ENCODE measurements around the gene A4GALT. TPM values are rescaled to one million over a fixed set of nuclear protein-coding genes. Genes with fewer than 3 reads are reported as not detected.
A peak's percentile ranks its signal among the peaks of the same experiment; 100 is the strongest.

The A4GALT gene
- total RNA-seq, 2 experiments from 2014 or later, result 56.0 to 61.5 TPM

- intact Hi-C loops (cut with micrococcal nuclease; ENCODE audit: unreplicated experiment), result no loop called here
- Histone ChIP-seq H3K4me2 (ENCODE audit: low read length) (no peak overlapping the region), H3K79me2 (ENCODE audit: insufficient read depth, low read depth, low read length) (no peaks in the 10 kb centered on the region), H4K20me1 (ENCODE audit: insufficient read depth, low read length) (no peaks in the 10 kb centered on the region), H3K36me3 (ENCODE audit: insufficient read depth, low read length) (no peaks in the 10 kb centered on the region), H3K4me1 (ENCODE audit: insufficient read depth, low read length, poor library complexity, severe bottlenecking) (peaks cover 62% of the 10 kb centered on the region), H3K9me3 (ENCODE audit: low read length) (no peaks in the 10 kb centered on the region), H2AFZ (ENCODE audit: low read length) (no peak overlapping the region), H3K4me3 (ENCODE audit: low read depth, low read length, poor library complexity, severe bottlenecking) (no peak overlapping the region), H3K9me2 (ENCODE audit: insufficient read depth, low read length) (no peaks in the 10 kb centered on the region), H3K27ac (ENCODE audit: low read depth, low read length, poor library complexity, severe bottlenecking) (no peak overlapping the region)
- POLR2A ChIA-PET, result no interaction called here
- DNase-seq (ENCODE audit: low spot score), result no peak
- no peak for TF ChIP-seq EZH2phosphoT487 (IDR thresholded peaks at IDR 0.05; ENCODE audit: borderline replicate concordance, low read depth, low read length)
- no peak for TF ChIP-seq CTCF (conservative IDR thresholded peaks at IDR 0.05; ENCODE audit: low read length)
- no TSS peak for BruUV-seq (replicated peaks)
- CTCF ChIA-PET (ENCODE audit: unreplicated experiment), result no interaction called here
These were observed 46.2 kb upstream of the A4GALT start for GRCh38 chr22:42766860-42767259.

- H3K79me2 ChIP-seq (ENCODE audit: insufficient read depth, low read depth, low read length), result no peaks in the 10 kb centered on the region
- no peaks in the 10 kb centered on the region for H4K20me1 ChIP-seq (ENCODE audit: insufficient read depth, low read length)
- intact Hi-C loops (cut with micrococcal nuclease; ENCODE audit: unreplicated experiment), result loop anchor here (5.0 kb wide), 1 partner anchor 143 kb away; no protein-coding TSS in a partner anchor
- H3K4me1 ChIP-seq (ENCODE audit: insufficient read depth, low read length, poor library complexity, severe bottlenecking), result peaks cover 61% of the 10 kb centered on the region
- H3K9me3 ChIP-seq (ENCODE audit: low read length), result no peaks in the 10 kb centered on the region
- peak overlapping the region; percentile 53; the same call in 1 of the 2 replicates for H2AFZ ChIP-seq (ENCODE audit: low read length)
- peak overlapping the region; percentile 43 for H3K4me2 ChIP-seq (ENCODE audit: low read length)
- no peak for DNase-seq (ENCODE audit: low spot score)
- H3K27ac ChIP-seq (ENCODE audit: low read depth, low read length, poor library complexity, severe bottlenecking), result no peak overlapping the region
- no peak overlapping the region for H3K4me3 ChIP-seq (ENCODE audit: low read depth, low read length, poor library complexity, severe bottlenecking)
- ChIA-PET CTCF (ENCODE audit: unreplicated experiment) (no interaction called here), POLR2A (interaction anchor here (0.6 kb wide), 1 partner anchor 99 kb away, joined by 6 read pairs; no protein-coding TSS in a partner anchor)
- no peaks in the 10 kb centered on the region for H3K36me3 ChIP-seq (ENCODE audit: insufficient read depth, low read length)
- TF ChIP-seq EZH2phosphoT487 (IDR thresholded peaks at IDR 0.05; ENCODE audit: borderline replicate concordance, low read depth, low read length) (no peak), CTCF (conservative IDR thresholded peaks at IDR 0.05; ENCODE audit: low read length) (no peak)
- no TSS peak for BruUV-seq (replicated peaks)
- H3K9me2 ChIP-seq (ENCODE audit: insufficient read depth, low read length), result no peaks in the 10 kb centered on the region
These were observed 44.3 kb upstream of the A4GALT start for GRCh38 chr22:42764895-42765363.

GRCh38 chr22:42763965-42764480 is 43.4 kb upstream of the A4GALT start:
- DNase-seq (ENCODE audit: low spot score), result no peak
- Histone ChIP-seq H2AFZ (ENCODE audit: low read length) (no peak overlapping the region), H3K4me2 (ENCODE audit: low read length) (no peak overlapping the region; the same call in 1 of the 2 replicates), H3K9me2 (ENCODE audit: insufficient read depth, low read length) (no peaks in the 10 kb centered on the region), H4K20me1 (ENCODE audit: insufficient read depth, low read length) (no peaks in the 10 kb centered on the region), H3K9me3 (ENCODE audit: low read length) (no peaks in the 10 kb centered on the region), H3K4me3 (ENCODE audit: low read depth, low read length, poor library complexity, severe bottlenecking) (no peak overlapping the region), H3K79me2 (ENCODE audit: insufficient read depth, low read depth, low read length) (no peaks in the 10 kb centered on the region), H3K4me1 (ENCODE audit: insufficient read depth, low read length, poor library complexity, severe bottlenecking) (peaks cover 52% of the 10 kb centered on the region), H3K27ac (ENCODE audit: low read depth, low read length, poor library complexity, severe bottlenecking) (no peak overlapping the region), H3K36me3 (ENCODE audit: insufficient read depth, low read length) (no peaks in the 10 kb centered on the region)
- no TSS peak for BruUV-seq (replicated peaks)
- intact Hi-C loops (cut with micrococcal nuclease; ENCODE audit: unreplicated experiment), result loop anchor here (5.0 kb wide), 1 partner anchor 142 kb away; no protein-coding TSS in a partner anchor
- ChIA-PET CTCF (ENCODE audit: unreplicated experiment) (no interaction called here), POLR2A (no interaction called here)
- TF ChIP-seq EZH2phosphoT487 (IDR thresholded peaks at IDR 0.05; ENCODE audit: borderline replicate concordance, low read depth, low read length) (no peak), CTCF (conservative IDR thresholded peaks at IDR 0.05; ENCODE audit: low read length) (no peak)

Measured in OCI-LY7 (cell line).